ENCODE measurements around the gene UQCC3.

DNA sequence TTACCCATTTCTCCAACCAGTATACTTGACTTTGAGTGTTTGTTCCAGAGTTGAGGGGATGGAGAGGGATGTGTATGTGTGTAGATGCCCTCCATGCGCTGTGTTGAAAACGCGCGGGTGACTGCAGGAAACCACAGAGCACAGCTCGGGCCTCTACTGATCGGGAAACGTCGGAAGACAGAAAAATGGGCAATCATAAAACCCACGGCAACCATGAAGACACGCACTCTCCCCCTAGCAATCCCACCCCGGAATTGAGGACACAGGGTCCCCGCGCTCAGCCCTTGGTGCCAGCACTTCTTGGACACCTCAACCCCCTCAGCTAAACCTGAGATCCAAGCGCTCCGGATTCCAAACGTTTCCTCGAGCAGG, 251 bp upstream of the UQCC3 start:
- TF ChIP-seq, protein P1, sequence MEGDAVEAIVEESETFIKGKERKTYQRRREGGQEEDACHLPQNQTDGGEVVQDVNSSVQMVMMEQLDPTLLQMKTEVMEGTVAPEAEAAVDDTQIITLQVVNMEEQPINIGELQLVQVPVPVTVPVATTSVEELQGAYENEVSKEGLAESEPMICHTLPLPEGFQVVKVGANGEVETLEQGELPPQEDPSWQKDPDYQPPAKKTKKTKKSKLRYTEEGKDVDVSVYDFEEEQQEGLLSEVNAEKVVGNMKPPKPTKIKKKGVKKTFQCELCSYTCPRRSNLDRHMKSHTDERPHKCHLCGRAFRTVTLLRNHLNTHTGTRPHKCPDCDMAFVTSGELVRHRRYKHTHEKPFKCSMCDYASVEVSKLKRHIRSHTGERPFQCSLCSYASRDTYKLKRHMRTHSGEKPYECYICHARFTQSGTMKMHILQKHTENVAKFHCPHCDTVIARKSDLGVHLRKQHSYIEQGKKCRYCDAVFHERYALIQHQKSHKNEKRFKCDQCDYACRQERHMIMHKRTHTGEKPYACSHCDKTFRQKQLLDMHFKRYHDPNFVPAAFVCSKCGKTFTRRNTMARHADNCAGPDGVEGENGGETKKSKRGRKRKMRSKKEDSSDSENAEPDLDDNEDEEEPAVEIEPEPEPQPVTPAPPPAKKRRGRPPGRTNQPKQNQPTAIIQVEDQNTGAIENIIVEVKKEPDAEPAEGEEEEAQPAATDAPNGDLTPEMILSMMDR (IDR thresholded peaks at IDR 0.05; ENCODE audit: low read length), result no peak
- TF ChIP-seq EZH2 (optimal IDR thresholded peaks at IDR 0.05; ENCODE audit: low read depth, low read length), result no peak
